Measurements from ENCODE around the gene CFAP77. TPM values are rescaled to one million over a fixed set of nuclear protein-coding genes. Genes with fewer than 3 reads are reported as not detected.

The CFAP77 gene
- total and polyA plus RNA-seq, 10 of the 15 experiments (the other 5 are each of a cell fraction or from before 2014, with no cell fraction given) = 0.33 TPM; not detected in 9

DNA sequence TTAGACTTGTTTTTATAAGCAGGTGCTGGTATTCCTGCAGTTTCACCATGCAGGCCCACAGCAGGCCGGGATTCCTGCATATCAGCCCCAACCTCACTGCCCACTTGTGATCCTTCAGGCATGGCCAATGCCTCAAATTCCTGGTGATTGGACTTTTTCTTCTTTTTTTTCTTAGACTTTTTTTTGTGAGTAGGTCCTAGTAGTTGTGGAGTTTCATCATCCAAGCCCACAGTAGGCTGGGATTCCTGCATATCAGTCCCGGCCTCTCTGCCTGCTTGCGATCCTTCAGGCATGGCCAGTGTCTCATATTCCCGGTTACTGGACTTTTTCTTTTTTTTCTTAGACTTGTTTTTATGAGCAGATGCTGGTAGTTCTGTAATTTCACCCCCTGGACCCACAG, 8.2 kb upstream of the CFAP77 start:
- 98% methylated on average over 4 of the region's 4 CpGs for WGBS (ENCODE audit: insufficient coverage, insufficient replicate concordance, low lambda C conversion rate, missing lambda C conversion rate)
- Histone ChIP-seq H3K36me3 (ENCODE audit: control insufficient read depth in 2 of 2, insufficient read depth in 2 of 2, low read length in 1 of 2) (peaks cover 9 to 21% of the 10 kb centered on the region in 2 experiments), H3K4me1 (ENCODE audit: control insufficient read depth, insufficient read depth, low read length) (peaks cover 5% of the 10 kb centered on the region), H2AFZ (ENCODE audit: control insufficient read depth, low read depth, low read length) (no peak overlapping the region), H3K4me3 (no peak overlapping the region), H3K27ac (ENCODE audit: control insufficient read depth, insufficient read depth) (no peak overlapping the region), H3K27me3 (replicated peaks in 1 of 2; ENCODE audit: control insufficient read depth in 2 of 2, insufficient read depth in 2 of 2, low read length in 1 of 2) (no peaks in the 10 kb centered on the region), H3K9ac (ENCODE audit: control insufficient read depth, insufficient read depth, low read length) (no peak overlapping the region), H3K9me3 (replicated peaks; ENCODE audit: control insufficient read depth, insufficient read depth, low read length) (no peaks in the 10 kb centered on the region), H3K79me2 (ENCODE audit: control insufficient read depth, insufficient read depth, low read length) (peaks cover 31% of the 10 kb centered on the region), H4K20me1 (ENCODE audit: control insufficient read depth, insufficient read depth) (no peaks in the 10 kb centered on the region), H3K4me2 (ENCODE audit: control insufficient read depth, insufficient read depth) (no peak overlapping the region)
- ATAC-seq (no peak), DNase-seq (ENCODE audit: low read depth, low spot score) (no peak), FAIRE-seq (no peak)
- ChIA-PET CTCF (no interaction called here), SMC1A (ENCODE audit: uncharacterized antibody, unreplicated experiment) (no interaction called here), POLR2A (no interaction called here), RAD21 (ENCODE audit: unreplicated experiment) (no interaction called here)
- intact Hi-C loops (cut with micrococcal nuclease; ENCODE audit: unreplicated experiment) (no loop called here), in situ Hi-C loops (cut with MboI) (no loop called here)
- TF ChIP-seq EP300 (IDR thresholded peaks at IDR 0.05; ENCODE audit: borderline replicate concordance in 1 of 2, control insufficient read depth in 1 of 2, low read depth in 2 of 2, low read length in 2 of 2) (no peak), RELA (IDR thresholded peaks at IDR 0.05; ENCODE audit: borderline replicate concordance, partially characterized antibody) (no peak), PAX8 (IDR thresholded peaks at IDR 0.05) (no peak), HDAC2 (IDR thresholded peaks at IDR 0.05) (no peak), POLR2AphosphoS5 (IDR thresholded peaks at IDR 0.05; ENCODE audit: low read length) (no peak), WRNIP1 (IDR thresholded peaks at IDR 0.05; ENCODE audit: borderline replicate concordance, low read depth, low read length) (no peak), ETV6 (conservative IDR thresholded peaks at IDR 0.05 in 1 of 2, IDR thresholded peaks at IDR 0.05 in 1 of 2; ENCODE audit: borderline replicate concordance in 1 of 2, low read depth in 1 of 2) (no peak), CEBPB (IDR thresholded peaks at IDR 0.05; ENCODE audit: borderline replicate concordance in 1 of 2, low read depth in 2 of 2, low read length in 2 of 2) (no peak), SIX5 (IDR thresholded peaks at IDR 0.05; ENCODE audit: low read depth, low read length, severe bottlenecking) (no peak), MTA2 (IDR thresholded peaks at IDR 0.05; ENCODE audit: low read depth) (no peak), TARDBP (IDR thresholded peaks at IDR 0.05; ENCODE audit: borderline replicate concordance) (no peak), CHD4 (IDR thresholded peaks at IDR 0.05) (no peak), STAT1 (conservative IDR thresholded peaks at IDR 0.05) (no peak), POU2F2 (IDR thresholded peaks at IDR 0.05; ENCODE audit: borderline replicate concordance, low read depth, low read length) (no peak), ZBED1 (IDR thresholded peaks at IDR 0.05; ENCODE audit: borderline replicate concordance) (no peak), YBX1 (IDR thresholded peaks at IDR 0.05) (no peak), ATF2 (IDR thresholded peaks at IDR 0.05; ENCODE audit: low read length) (no peak)
- TF ChIP-seq, protein P1, sequence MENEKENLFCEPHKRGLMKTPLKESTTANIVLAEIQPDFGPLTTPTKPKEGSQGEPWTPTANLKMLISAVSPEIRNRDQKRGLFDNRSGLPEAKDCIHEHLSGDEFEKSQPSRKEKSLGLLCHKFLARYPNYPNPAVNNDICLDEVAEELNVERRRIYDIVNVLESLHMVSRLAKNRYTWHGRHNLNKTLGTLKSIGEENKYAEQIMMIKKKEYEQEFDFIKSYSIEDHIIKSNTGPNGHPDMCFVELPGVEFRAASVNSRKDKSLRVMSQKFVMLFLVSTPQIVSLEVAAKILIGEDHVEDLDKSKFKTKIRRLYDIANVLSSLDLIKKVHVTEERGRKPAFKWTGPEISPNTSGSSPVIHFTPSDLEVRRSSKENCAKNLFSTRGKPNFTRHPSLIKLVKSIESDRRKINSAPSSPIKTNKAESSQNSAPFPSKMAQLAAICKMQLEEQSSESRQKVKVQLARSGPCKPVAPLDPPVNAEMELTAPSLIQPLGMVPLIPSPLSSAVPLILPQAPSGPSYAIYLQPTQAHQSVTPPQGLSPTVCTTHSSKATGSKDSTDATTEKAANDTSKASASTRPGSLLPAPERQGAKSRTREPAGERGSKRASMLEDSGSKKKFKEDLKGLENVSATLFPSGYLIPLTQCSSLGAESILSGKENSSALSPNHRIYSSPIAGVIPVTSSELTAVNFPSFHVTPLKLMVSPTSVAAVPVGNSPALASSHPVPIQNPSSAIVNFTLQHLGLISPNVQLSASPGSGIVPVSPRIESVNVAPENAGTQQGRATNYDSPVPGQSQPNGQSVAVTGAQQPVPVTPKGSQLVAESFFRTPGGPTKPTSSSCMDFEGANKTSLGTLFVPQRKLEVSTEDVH (IDR thresholded peaks at IDR 0.05; ENCODE audit: low read depth, partially characterized antibody) = no peak
- TSS peak; percentile 39 for BruUV-seq (replicated peaks)
